Adrenal gland (tissue), 12 donors: ENCODE data around the gene COL18A1. TPM values are rescaled to one million over a fixed set of nuclear protein-coding genes. Genes with fewer than 3 reads are reported as not detected.

Experiments
- DNase-seq, 7 donors: peaks; one replicate each; pipeline ENCODE4 v3.0.0-alpha.2; 2019 to 2020
- H3K27ac ChIP-seq, 5 donors: fragments of 200-600 bp; sonication (generic) in 4 of 5; 1 replicate in 3 of 5; 2 replicates in 2 of 5; pipeline versions ENCODE4 v1.5.1 to v1.8.0; 2016 to 2020; ENCODE audit warnings: mild to moderate bottlenecking in 1 of 5
- H3K27me3 ChIP-seq: fragments of 200-600 bp; 2 replicates; pipeline ENCODE4 v1.8.0; 2021
- H3K36me3 ChIP-seq, 2 donors: fragments of 200-600 bp; replicated peaks in 1 of 2; 1 replicate in 1 of 2; 2 replicates in 1 of 2; pipeline versions ENCODE4 v1.5.1 to v1.8.0; 2018 to 2022
- H3K4me1 ChIP-seq, 2 donors: fragments of 200-600 bp; replicated peaks in 1 of 2; 1 replicate in 1 of 2; 2 replicates in 1 of 2; pipeline versions ENCODE4 v1.5.1 to v1.8.0; 2018 to 2021
- H3K4me3 ChIP-seq, 4 donors: fragments of 200-600 bp; sonication (generic) in 3 of 4; one replicate each; pipeline ENCODE4 v1.5.1; 2016 to 2018
- H3K9me3 ChIP-seq, 3 donors: fragments of 200-600 bp; sonication (generic) in 1 of 3; replicated peaks in 1 of 3; 1 replicate in 2 of 3; 2 replicates in 1 of 3; pipeline versions ENCODE4 v1.5.1 to v1.8.0; 2016 to 2021
- POLR2A ChIP-seq, 2 donors: fragments of 450-650 bp; IDR thresholded peaks; one replicate each; pipeline ENCODE4 v1.6.1; 2017; ENCODE audit warnings: antibody characterized with exemption in 2 of 2, mild to moderate bottlenecking in 2 of 2, moderate library complexity in 1 of 2
- WGBS, 4 donors: extraction: QIAGEN DNeasy Blood & Tissue Kit in 2 of 4; methylation state at CpG; one replicate each; pipeline versions ENCODE4 v1.1.5 to v1.1.7; 2013 to 2017; 5-methylcytosine and 5-hydroxymethylcytosine counted together
- intact Hi-C, 2 donors: fragments of 100-400 bp; cut with DNase I; formaldehyde crosslinking; loops; one replicate each; pipeline versions ENCODE4 v1.14.1 to v1.15.0; 2022 to 2023
- polyA plus RNA-seq, 3 donors: library from polyadenylated mRNA; stranded (reverse); fragments of 200-250 nt in 2 of 3; fragments of 350-450 nt in 1 of 3; fragmentation: Illumina TruSeq in 1 of 3; extraction: RNeasy Lipid Tissue Mini Kit (QIAGEN cat#74804) in 1 of 3; gene quantifications; one replicate each; pipeline ENCODE4 v1.2.3, GENCODE V29; 2013 to 2014
- total RNA-seq, 9 donors: library from RNA; depleted of rRNA in 4 of 9; stranded (reverse); fragments of >200 nt in 4 of 9; fragments of 120-200 nt in 1 of 9; fragmentation: NEBNext Ultra II Directional in 1 of 9; extraction: Animal tissue kit (Norgen Biotek cat#: 25700) in 1 of 9; gene quantifications; one replicate each; pipeline versions ENCODE4 v1.1.0 to v1.2.4, GENCODE V29; 2013 to 2023
- TF ChIP-seq, protein P1 (sequence below), 6 experiments: fragments of 450-650 bp in 4 of 6; fragments of 200-600 bp in 2 of 6; sonication (generic) in 1 of 6; IDR thresholded peaks; 1 replicate in 5 of 6; 2 replicates in 1 of 6; pipeline versions ENCODE4 v1.5.1 to v1.8.0; 2016 to 2021; ENCODE audit warnings: antibody characterized with exemption in 6 of 6, mild to moderate bottlenecking in 2 of 6, moderate library complexity in 1 of 6
- donor health status: healthy with polysubstance abuse.
- donor health status: Bipolar disorder and iron deficiency.
- donor health status: DM: yes; HTN: yes; CAD: no.
- donor health status: DM: no; HTN: no; CAD: no.
- donor health status: DM: no; HTN: no; CAD: no.
- donor health status: DM: yes; HTN: yes; CAD: no.

Gene COL18A1
- total and polyA plus RNA-seq, 12 donors = 10.9 to 244 (median 141) TPM

DNA sequence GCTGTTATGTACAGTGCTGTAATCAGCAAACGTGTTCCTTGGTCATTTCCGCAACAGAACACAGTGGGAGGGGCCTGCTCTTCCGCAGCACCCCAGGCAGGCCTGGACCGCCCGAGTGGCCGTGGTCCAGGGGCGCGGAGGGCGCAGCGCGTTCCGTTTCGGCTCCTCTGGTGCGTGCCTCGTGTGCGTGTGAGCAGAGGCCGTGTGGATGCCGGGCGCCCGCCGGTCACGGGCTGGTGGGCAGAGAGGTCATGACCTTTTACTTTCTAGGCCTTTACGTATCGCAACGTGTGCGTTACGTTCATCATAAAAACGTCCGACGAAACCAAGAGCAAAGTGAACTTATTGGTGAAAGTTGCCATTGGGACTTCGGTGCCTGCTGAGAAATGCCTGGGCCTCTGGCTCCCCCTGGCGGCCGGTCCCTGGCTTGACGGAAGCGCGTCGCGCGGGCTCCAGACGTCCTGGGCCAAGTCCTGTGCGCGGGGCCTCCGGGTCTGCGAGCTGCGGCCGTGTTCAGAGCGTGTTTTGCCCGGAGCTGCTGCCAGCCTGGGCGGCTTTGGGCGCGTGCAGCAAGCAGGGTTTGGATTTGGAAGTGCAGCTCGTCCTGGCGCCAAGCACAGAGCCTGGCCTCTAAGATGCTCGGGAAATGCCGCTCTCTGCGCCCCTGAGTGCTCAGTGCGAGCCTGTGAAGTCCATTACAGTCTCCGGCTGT lies 34.4 kb downstream of the COL18A1 start:
- peak overlapping the region in 2 of 4 donors; percentile 11 to 44 for H3K4me3 ChIP-seq
- no peaks in the 10 kb centered on the region for H3K9me3 ChIP-seq
- TF ChIP-seq POLR2A (IDR thresholded peaks at IDR 0.05) = no peak
- TF ChIP-seq, protein P1, sequence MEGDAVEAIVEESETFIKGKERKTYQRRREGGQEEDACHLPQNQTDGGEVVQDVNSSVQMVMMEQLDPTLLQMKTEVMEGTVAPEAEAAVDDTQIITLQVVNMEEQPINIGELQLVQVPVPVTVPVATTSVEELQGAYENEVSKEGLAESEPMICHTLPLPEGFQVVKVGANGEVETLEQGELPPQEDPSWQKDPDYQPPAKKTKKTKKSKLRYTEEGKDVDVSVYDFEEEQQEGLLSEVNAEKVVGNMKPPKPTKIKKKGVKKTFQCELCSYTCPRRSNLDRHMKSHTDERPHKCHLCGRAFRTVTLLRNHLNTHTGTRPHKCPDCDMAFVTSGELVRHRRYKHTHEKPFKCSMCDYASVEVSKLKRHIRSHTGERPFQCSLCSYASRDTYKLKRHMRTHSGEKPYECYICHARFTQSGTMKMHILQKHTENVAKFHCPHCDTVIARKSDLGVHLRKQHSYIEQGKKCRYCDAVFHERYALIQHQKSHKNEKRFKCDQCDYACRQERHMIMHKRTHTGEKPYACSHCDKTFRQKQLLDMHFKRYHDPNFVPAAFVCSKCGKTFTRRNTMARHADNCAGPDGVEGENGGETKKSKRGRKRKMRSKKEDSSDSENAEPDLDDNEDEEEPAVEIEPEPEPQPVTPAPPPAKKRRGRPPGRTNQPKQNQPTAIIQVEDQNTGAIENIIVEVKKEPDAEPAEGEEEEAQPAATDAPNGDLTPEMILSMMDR (IDR thresholded peaks at IDR 0.05) = peak; percentile 95 to 99 (median 98)
- H3K36me3 ChIP-seq = no peaks in the 10 kb centered on the region
- no peaks in the 10 kb centered on the region for H3K27me3 ChIP-seq
- peaks cover 0 to 17% of the 10 kb centered on the region in 2 donors for H3K4me1 ChIP-seq
- DNase-seq = peak; percentile 75 to 93 (median 85)
- intact Hi-C loops = loop anchor here (2.0 to 10.0 kb wide), 5 partner anchors 52 to 485 kb away; no protein-coding TSS in a partner anchor
- 5 to 16% (median 14%) methylated on average over 12 to 58 of the region's 58 CpGs for WGBS, 4 donors
- H3K27ac ChIP-seq = peak overlapping the region; percentile 15 to 93 (median 68)

GRCh38 chr21:45439901-45440461 lies 35.0 kb downstream of the COL18A1 start:
- H3K4me1 ChIP-seq = peaks cover 0 to 17% of the 10 kb centered on the region in 2 donors
- intact Hi-C loops = loop anchor here (2.0 to 10.0 kb wide), 7 partner anchors 53 to 485 kb away; no protein-coding TSS in a partner anchor
- H3K36me3 ChIP-seq = no peaks in the 10 kb centered on the region
- no peaks in the 10 kb centered on the region for H3K27me3 ChIP-seq
- no peak for TF ChIP-seq POLR2A (IDR thresholded peaks at IDR 0.05)
- TF ChIP-seq, protein P1 (IDR thresholded peaks at IDR 0.05) = no peak
- peak overlapping the region in 3 of 5 donors; percentile 68 to 93 (median 85) for H3K27ac ChIP-seq
- H3K4me3 ChIP-seq = no peak overlapping the region
- no peak for DNase-seq
- WGBS, 4 donors = 92 to 97% (median 92%) methylated on average over 10 to 28 of the region's 28 CpGs; no CpG with 5 or more reads in 1 of the 4 donors
- H3K9me3 ChIP-seq = no peaks in the 10 kb centered on the region

- Histone ChIP-seq H3K4me3 (no peak overlapping the region), H3K27me3 (no peaks in the 10 kb centered on the region), H3K27ac (no peak overlapping the region), H3K36me3 (no peaks in the 10 kb centered on the region), H3K4me1 (peaks cover 0 to 17% of the 10 kb centered on the region in 2 donors), H3K9me3 (no peaks in the 10 kb centered on the region)
- intact Hi-C loops = loop anchor here (5.0 kb wide), 2 partner anchors 134 to 299 kb away; no protein-coding TSS in a partner anchor
- DNase-seq = no peak
- TF ChIP-seq POLR2A (IDR thresholded peaks at IDR 0.05) = no peak
- TF ChIP-seq, protein P1 (IDR thresholded peaks at IDR 0.05) = no peak
- 91 to 95% (median 94%) methylated on average over 16 to 22 of the region's 22 CpGs for WGBS, 4 donors
These were observed 35.9 kb downstream of the COL18A1 start for GRCh38 chr21:45440736-45441350.
